NCI-H524 (cell line): ENCODE measurements around the gene CUL4B.
"Not testable (repeated sequence)": the region's sequence is repeated elsewhere in the genome, so short reads cannot be mapped to it uniquely, and the experiment has no call there.

Source experiments
- DNase-seq, 2 experiments: peaks; one replicate each; lab custom pipeline; 2025; lab: John Stamatoyannopoulos, UW

The CUL4B gene

DNA sequence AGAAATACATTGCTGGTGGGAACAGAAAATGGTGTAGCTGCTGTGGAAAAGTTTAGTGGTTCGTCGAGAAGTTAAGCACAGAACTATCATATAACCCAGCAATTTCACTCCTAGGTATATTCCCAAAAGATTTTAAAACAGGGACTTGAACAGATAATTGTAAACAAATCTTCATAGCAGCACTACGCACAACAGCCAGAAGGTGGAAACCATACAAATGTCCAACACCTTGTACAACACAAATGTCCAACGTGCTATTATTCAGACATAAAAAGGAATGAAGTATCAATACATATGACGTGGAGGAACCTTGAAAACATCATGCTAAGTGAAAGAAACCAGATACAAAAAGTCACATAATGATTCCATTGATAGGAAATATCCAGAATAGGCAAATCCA lies 37.9 kb downstream of the CUL4B start:
- no peak for DNase-seq

DNA sequence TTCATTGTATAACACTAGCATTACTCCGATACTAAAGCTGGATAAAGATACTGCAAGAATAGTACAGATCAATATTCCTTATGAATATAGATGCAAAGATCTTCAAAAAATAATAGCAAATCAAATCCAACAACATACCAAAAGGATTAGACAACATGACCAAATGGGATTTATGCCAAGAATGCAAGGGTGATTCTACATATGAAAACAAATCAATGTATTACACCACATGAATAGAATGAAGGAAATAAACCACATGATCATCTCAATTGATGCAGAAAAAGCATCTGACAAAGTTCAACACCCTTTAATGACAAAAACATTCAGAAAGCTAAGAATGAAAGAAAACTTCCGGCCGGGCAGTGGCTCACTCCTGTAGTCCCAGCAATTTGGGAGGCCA lies 42.8 kb downstream of the CUL4B start:
- DNase-seq = no peak

DNA sequence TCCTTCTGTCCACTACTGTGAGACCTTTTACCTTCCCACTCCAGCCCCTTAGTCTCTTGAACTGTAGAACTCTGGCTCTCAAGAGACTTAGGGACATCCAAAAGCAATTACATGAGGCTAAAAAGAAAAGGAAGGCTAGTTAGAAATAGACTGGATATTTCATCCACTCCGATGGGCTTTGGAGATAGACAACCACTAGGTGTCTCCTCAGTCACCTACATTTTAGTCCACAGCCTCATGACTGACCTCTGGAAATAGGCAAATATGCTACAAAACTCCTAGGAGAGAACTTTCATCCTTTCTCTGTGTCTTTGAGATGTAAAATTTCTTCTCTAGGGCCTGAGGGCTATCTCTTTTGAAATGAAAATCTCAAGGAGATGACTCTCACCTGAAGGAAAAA lies 46.5 kb downstream of the CUL4B start:
- peak; percentile 1 to 40 for DNase-seq

DNA sequence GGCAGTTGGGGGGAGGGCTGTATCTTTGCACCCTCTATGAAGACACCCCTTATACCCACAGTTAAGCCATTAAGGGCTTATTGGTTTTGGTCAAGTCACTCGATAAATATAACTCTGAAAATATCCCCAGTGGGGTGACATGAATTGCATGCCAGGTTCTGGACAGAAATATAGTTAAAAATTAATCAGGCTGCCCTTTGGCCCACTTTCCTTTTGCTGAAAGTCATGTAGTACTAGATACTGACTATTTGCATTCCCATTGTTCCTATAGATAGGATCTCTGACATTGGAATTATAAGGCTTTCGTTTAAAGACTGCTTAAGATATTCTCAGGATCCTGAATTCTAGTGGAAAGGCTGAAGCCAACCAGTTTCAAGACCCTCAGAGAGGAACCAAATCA lies 48.1 kb downstream of the CUL4B start:
- no peak for DNase-seq

DNA sequence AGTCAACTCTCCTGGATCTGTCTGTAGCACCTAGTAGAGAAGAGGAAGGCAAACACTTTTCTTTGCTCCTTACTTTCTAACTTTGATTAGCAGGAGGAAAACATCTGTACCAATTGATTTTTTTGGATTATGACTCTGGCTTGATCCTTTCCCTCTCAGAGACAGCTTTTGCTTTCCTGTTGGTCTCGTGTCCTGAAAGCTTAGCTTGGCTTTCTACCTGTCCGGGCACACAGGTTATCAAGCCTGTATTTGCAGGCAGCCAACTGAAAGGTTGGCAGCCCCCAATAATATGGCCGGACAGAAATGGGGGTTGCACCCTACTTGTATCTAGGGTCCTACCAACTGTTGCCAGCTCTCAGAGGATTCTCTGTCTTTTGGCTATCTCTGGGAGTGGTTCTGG lies 48.5 kb downstream of the CUL4B start:
- DNase-seq = no peak

DNA sequence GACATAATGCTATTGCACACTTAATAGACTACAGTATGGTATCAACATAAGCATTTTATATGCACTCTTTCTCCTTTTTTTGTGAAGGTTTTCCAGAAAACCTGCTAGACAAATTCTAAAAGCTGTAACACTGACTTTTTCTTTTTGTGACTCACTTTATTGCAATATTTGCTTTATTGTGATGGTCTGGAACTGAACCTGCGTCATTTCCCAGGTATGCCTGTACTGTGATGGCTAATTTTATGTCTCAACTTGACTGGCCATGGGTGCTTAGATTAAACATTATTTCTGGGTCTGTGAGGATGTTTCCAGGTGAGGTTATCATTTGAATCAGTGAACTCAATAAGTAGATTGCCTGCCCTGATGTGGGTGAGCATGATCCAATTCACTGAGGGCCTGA lies 56.2 kb downstream of the CUL4B start:
- DNase-seq = no peak

DNA sequence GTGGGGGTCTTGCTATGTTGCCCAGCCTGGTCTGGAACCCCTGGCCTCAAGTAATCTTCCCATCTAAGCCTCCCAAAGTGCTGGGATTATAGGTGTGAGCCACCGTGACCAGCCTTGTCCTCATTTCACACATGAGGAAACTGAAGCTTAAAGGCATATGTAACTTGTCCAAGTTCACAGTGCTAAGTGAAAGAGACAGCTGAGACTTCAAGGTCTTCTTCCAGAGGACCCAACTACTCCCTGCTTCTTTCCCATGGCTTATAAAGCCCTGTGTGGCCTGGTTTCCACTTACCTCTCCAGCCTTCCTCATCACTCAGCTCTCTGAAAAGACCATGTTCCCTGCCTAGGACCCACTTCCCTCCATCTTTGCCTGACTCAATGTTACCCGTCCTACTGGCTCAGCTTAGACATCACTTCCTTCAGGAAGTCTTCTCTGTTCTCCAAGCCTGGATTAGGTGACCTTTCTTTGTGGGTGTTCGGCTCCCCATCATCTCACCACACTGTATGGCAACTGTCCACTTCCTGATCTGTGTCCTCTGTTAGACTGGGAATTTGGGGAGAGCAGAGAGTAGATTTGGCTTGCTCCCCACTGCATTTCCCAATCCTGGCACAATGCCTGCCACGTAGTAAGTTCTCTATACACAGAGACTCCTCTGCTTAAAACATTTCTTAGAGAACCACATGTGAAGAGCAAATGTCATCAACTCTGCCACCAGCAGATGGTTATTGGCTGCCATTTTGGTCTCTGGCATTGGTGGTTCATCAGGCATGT lies 61.3 kb downstream of the CUL4B start:
- DNase-seq = no peak

DNA sequence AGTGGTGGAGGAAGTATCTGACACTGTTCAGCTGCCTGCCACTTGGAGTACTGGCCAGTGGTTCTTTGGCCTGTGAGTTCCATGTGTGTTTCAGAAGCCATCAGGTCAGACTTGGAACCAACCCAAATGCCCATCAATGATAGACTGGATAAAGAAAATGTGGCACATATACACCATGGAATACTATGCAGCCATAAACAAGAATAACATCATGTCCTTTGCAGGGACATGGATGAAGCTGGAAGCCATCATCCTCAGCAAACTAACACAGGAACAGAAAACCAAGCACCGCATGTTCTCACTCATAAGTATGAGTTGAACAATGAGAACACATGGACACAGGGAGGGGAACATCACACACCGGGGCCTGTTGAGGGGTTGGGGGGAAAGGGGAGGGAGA lies 70.6 kb downstream of the CUL4B start:
- not testable (repeated sequence) for DNase-seq

DNA sequence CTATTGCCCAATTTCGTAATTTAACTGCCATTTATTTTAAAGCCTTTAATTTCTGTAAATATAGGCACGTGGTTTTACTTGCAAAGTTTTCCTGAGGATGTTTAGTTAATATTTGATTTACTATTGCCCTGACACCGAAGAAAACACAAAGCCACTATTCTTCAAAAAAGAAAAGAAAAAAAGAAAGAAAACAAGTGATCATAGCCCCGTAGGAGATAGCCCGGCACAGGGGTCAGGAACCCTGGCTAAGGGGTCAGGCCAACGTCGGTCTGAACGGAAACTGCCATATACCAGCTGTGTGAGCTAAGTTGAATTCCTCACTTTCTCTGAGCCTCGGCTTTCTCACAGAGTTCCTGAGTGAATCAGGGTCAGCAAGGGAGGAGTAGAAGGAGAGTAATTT lies 74.0 kb downstream of the CUL4B start:
- no peak for DNase-seq

DNA sequence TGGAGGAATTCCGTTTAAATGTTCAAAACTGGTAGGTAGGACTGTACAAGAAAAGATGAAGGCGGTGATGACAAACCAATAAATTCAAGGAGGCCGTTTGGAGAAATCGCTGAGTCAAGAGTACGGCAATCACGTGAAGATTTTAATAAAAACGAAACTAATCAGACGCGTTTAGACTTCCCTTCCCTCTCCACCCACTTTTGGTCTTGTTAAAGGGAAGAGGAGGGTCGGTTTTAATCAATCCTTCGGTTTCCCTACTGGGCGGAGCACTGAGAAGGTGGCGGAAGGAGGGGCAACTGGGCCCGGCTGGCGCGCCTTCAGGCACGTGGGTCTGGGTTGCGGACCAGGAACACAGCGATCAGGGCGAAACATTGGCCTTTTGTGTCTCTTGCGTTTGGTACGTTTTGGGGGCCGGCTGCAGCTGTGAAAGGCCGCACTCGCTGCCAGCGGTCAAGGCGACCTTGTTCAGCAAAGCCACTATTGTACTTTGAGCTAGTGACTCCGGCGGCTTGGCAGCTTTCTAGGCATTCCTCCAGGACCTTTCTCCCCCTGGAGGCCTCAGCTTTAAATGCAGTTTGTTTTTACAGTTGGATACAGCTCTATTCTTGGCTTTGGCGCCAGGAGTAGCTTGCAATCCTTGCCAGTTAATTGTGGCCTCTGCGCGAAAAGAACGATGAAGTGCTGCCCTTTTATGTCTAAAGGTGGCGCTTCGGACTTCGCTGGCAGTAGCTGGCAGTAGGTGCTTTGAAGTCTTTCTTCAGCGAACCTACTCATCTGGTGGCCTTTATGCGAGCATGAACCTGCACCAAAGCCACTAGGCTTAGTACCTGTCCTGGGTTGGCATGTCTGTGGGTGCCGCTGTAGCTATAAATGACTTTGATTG lies 74.9 kb downstream of the CUL4B start:
- peak; percentile 89 to 95 for DNase-seq

DNA sequence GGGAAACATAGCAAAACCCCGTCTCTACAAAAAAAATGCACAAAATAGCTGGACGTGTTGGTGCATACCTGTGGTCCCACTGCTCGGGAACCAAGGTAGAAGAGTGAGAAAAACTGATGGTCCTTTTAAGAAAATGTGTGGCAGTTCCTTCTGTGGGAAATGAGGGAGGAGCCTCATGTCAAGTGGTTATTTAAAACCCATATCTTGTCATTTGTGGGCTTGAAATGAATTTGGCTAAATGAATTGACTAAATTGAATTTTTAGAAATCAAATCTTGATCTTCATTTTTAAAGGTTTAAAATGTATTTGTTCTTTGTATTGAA lies 75.5 kb downstream of the CUL4B start:
- DNase-seq = peak in 1 of 2 experiments; percentile 26

DNA sequence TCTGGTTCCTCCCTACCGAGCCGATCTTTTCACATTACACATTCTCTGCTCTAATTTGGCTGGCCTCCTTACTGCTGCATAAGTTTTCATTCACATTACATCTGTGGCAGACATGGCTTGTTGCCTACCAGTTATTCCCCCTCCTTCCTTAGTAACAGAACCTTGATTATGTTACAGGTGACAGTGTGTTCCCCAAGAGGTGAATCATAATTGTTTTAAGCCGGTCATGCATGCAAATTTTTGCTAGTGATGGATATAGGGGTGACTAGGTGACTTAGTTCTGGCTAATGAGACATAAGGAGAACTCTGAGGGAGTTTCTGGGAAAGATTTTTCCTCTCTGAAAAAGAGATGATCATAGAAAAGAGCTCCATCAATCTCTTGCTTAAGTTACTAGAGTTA lies 83.3 kb downstream of the CUL4B start:
- no peak for DNase-seq

DNA sequence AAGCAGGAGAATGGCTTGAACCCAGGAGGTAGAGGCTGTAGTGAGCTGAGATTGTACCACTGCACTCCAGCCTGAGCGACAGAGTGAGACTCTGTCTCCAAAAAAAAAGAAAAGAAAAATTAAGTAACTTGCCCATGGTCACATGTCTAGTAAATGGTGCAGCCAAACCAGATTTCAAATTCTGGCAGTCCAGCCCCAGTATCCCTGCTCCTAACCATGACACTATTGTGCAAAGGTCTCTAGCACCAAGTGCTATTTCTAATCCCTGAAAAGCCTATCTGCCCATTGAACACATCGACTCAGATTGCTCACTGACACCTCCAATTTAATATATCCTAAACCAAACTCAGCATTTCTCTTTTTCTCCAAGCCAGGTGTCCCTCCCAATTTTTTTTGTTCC lies 84.0 kb downstream of the CUL4B start:
- no peak for DNase-seq

DNA sequence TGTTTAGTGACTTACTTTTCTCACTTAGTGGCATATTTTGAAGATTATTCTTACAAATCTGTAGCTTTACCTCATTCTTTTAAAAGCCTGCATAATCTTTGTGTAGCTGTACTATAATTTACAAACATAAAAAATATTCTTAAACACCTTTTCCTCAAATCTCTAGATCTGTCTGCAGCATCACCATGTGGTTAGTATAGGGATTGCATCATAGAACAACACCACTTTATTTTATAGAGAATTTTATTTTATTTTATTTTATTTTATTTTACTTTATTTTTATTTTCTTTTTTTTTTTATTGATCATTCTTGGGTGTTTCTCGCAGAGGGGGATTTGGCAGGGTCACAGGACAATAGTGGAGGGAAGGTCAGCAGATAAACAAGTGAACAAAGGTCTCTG lies 85.3 kb downstream of the CUL4B start:
- peak in 1 of 2 experiments; percentile 5 for DNase-seq
